GM12892 (cell line): ENCODE data around the gene CELF1.

Source experiments
- POLR2A ChIP-seq: IDR thresholded peaks from 2 replicates; pipeline ENCODE4 v1.6.1; 2011; ENCODE audit warnings: low read depth, low read length, control low read depth
- POLR2AphosphoS5 ChIP-seq: IDR thresholded peaks from 2 replicates; pipeline ENCODE4 v1.6.1; 2011; ENCODE audit warnings: low read depth, low read length, control low read depth
- TAF1 ChIP-seq: IDR thresholded peaks from 2 replicates; pipeline ENCODE4 v1.6.1; 2011; ENCODE audit warnings: low read depth, mild to moderate bottlenecking, control low read depth, low read length, borderline replicate concordance

GRCh38 chr11:47564933-47565339 lies 12.0 kb upstream of the CELF1 start:
- TF ChIP-seq POLR2AphosphoS5 (no peak), POLR2A (no peak), TAF1 (no peak)
